ENCODE data around the gene SMIM36. TPM values are rescaled to one million over a fixed set of nuclear protein-coding genes. Genes with fewer than 3 reads are reported as not detected.

The SMIM36 gene
- total and polyA plus RNA-seq, 10 of the 15 experiments (the other 5 are each of a cell fraction or from before 2014, with no cell fraction given), result not detected

DNA sequence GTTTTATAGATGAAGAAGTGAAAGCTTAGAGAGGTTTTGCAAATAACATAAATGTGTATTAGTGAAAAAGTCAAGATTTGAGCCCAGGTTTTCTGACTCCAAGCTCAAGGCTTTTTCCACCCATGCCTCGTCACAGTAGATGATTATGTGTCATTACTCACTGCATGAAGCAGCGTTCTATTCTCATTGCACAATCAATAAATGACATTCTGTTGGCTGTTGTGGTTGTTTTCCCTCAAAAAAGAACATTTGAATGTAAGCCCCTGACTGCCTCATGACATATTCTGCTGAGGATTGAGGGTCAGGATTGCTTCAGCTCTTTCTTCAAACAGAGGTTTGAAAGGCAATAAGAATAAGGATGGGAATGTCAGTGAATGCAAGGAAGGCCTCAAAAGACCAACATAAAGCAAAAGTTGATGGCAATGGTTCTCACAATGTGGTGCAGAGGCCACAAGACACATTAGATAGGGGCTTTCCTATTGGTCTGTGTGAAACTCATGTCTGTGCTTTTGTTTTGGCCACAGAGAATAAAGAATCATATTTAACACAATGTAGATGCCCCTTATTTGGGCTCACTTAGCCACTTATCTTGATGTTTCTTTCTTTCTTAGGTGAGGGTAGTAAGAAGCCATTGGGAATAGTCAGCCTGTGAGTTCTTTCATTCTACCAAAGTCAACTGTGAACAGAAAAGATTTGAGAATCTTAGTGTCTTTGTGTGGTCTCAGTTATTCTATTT is 84.2 kb downstream of the SMIM36 start (continued):
- TF ChIP-seq, protein P1, sequence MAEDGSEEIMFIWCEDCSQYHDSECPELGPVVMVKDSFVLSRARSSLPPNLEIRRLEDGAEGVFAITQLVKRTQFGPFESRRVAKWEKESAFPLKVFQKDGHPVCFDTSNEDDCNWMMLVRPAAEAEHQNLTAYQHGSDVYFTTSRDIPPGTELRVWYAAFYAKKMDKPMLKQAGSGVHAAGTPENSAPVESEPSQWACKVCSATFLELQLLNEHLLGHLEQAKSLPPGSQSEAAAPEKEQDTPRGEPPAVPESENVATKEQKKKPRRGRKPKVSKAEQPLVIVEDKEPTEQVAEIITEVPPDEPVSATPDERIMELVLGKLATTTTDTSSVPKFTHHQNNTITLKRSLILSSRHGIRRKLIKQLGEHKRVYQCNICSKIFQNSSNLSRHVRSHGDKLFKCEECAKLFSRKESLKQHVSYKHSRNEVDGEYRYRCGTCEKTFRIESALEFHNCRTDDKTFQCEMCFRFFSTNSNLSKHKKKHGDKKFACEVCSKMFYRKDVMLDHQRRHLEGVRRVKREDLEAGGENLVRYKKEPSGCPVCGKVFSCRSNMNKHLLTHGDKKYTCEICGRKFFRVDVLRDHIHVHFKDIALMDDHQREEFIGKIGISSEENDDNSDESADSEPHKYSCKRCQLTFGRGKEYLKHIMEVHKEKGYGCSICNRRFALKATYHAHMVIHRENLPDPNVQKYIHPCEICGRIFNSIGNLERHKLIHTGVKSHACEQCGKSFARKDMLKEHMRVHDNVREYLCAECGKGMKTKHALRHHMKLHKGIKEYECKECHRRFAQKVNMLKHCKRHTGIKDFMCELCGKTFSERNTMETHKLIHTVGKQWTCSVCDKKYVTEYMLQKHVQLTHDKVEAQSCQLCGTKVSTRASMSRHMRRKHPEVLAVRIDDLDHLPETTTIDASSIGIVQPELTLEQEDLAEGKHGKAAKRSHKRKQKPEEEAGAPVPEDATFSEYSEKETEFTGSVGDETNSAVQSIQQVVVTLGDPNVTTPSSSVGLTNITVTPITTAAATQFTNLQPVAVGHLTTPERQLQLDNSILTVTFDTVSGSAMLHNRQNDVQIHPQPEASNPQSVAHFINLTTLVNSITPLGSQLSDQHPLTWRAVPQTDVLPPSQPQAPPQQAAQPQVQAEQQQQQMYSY (CRISPR knock-in tag; IDR thresholded peaks at IDR 0.05), result 0 out of 2 replicates have a peak, but pooled peaks have one; percentile 9
- peak; percentile 51 for TF ChIP-seq CREM (IDR thresholded peaks at IDR 0.05; ENCODE audit: low read depth)
- peak; percentile 10; the same call in 1 of the 2 replicates for TF ChIP-seq CHD2 (IDR thresholded peaks at IDR 0.05; ENCODE audit: borderline replicate concordance, low read depth, low read length)
- TF ChIP-seq CREB1 (IDR thresholded peaks at IDR 0.05; ENCODE audit: low read depth), result peak; percentile 17; the same call in 1 of the 2 replicates
- TF ChIP-seq BRCA1 (IDR thresholded peaks at IDR 0.05; ENCODE audit: low read depth, low read length), result no peak
- 0 out of 2 replicates have a peak, but pooled peaks have one; percentile 38 for TF ChIP-seq MTA2 (IDR thresholded peaks at IDR 0.05; ENCODE audit: low read depth)
- TF ChIP-seq, protein P2, sequence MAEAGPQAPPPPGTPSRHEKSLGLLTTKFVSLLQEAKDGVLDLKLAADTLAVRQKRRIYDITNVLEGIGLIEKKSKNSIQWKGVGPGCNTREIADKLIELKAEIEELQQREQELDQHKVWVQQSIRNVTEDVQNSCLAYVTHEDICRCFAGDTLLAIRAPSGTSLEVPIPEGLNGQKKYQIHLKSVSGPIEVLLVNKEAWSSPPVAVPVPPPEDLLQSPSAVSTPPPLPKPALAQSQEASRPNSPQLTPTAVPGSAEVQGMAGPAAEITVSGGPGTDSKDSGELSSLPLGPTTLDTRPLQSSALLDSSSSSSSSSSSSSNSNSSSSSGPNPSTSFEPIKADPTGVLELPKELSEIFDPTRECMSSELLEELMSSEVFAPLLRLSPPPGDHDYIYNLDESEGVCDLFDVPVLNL (IDR thresholded peaks at IDR 0.05; ENCODE audit: low read depth, low read length), result no peak
- TF ChIP-seq BHLHE40 (IDR thresholded peaks at IDR 0.05; ENCODE audit: borderline replicate concordance in 1 of 2, low read depth in 2 of 2, low read length in 1 of 2), result peak in 1 of 2 experiments; percentile 18; a peak in 1 of 4 replicates
- TF ChIP-seq RUNX3 (IDR thresholded peaks at IDR 0.05; ENCODE audit: low read length), result peak; percentile 69
- TF ChIP-seq STAT3 (IDR thresholded peaks at IDR 0.05; ENCODE audit: low read depth, low read length), result 0 out of 2 replicates have a peak, but pooled peaks have one; percentile 14
- 0 out of 2 replicates have a peak, but pooled peaks have one; percentile 12 for TF ChIP-seq DPF2 (IDR thresholded peaks at IDR 0.05)
- peak; percentile 62; the same call in 1 of the 2 replicates for TF ChIP-seq NFIC (IDR thresholded peaks at IDR 0.05; ENCODE audit: low read depth, low read length)
- TF ChIP-seq CEBPB (IDR thresholded peaks at IDR 0.05; ENCODE audit: borderline replicate concordance in 1 of 2, low read depth in 2 of 2, low read length in 2 of 2), result 0 out of 4 replicates have a peak, but pooled peaks of 1 of the 2 experiments have one; percentile 28
- TF ChIP-seq ZNF24 (IDR thresholded peaks at IDR 0.05), result no peak
- TF ChIP-seq, protein P3, sequence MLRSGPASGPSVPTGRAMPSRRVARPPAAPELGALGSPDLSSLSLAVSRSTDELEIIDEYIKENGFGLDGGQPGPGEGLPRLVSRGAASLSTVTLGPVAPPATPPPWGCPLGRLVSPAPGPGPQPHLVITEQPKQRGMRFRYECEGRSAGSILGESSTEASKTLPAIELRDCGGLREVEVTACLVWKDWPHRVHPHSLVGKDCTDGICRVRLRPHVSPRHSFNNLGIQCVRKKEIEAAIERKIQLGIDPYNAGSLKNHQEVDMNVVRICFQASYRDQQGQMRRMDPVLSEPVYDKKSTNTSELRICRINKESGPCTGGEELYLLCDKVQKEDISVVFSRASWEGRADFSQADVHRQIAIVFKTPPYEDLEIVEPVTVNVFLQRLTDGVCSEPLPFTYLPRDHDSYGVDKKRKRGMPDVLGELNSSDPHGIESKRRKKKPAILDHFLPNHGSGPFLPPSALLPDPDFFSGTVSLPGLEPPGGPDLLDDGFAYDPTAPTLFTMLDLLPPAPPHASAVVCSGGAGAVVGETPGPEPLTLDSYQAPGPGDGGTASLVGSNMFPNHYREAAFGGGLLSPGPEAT (IDR thresholded peaks at IDR 0.05; ENCODE audit: low read depth), result peak; percentile 71; the same call in 1 of the 2 replicates
- TF ChIP-seq, protein P4, sequence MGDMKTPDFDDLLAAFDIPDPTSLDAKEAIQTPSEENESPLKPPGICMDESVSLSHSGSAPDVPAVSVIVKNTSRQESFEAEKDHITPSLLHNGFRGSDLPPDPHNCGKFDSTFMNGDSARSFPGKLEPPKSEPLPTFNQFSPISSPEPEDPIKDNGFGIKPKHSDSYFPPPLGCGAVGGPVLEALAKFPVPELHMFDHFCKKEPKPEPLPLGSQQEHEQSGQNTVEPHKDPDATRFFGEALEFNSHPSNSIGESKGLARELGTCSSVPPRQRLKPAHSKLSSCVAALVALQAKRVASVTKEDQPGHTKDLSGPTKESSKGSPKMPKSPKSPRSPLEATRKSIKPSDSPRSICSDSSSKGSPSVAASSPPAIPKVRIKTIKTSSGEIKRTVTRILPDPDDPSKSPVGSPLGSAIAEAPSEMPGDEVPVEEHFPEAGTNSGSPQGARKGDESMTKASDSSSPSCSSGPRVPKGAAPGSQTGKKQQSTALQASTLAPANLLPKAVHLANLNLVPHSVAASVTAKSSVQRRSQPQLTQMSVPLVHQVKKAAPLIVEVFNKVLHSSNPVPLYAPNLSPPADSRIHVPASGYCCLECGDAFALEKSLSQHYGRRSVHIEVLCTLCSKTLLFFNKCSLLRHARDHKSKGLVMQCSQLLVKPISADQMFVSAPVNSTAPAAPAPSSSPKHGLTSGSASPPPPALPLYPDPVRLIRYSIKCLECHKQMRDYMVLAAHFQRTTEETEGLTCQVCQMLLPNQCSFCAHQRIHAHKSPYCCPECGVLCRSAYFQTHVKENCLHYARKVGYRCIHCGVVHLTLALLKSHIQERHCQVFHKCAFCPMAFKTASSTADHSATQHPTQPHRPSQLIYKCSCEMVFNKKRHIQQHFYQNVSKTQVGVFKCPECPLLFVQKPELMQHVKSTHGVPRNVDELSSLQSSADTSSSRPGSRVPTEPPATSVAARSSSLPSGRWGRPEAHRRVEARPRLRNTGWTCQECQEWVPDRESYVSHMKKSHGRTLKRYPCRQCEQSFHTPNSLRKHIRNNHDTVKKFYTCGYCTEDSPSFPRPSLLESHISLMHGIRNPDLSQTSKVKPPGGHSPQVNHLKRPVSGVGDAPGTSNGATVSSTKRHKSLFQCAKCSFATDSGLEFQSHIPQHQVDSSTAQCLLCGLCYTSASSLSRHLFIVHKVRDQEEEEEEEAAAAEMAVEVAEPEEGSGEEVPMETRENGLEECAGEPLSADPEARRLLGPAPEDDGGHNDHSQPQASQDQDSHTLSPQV (IDR thresholded peaks at IDR 0.05), result 0 out of 2 replicates have a peak, but pooled peaks have one; percentile 33
- TF ChIP-seq, protein P5, sequence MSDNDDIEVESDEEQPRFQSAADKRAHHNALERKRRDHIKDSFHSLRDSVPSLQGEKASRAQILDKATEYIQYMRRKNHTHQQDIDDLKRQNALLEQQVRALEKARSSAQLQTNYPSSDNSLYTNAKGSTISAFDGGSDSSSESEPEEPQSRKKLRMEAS (IDR thresholded peaks at IDR 0.05; ENCODE audit: low read depth, low read length), result no peak; the same call in 1 of the 2 replicates
- peak; percentile 59 for TF ChIP-seq MEF2B (IDR thresholded peaks at IDR 0.05; ENCODE audit: partially characterized antibody, poor library complexity, severe bottlenecking)
